ENCODE measurements around the gene CDK15.

Gene CDK15

GRCh38 chr2:201915446-201915845 lies 109.1 kb downstream of the CDK15 start:
- Histone ChIP-seq H3K27ac (ENCODE audit: low read length) (no peak overlapping the region), H3K36me3 (ENCODE audit: control insufficient read depth in 1 of 2, insufficient read depth in 2 of 2, low read length in 2 of 2) (no peaks in the 10 kb centered on the region), H3K27me3 (ENCODE audit: low read depth, low read length) (no peaks in the 10 kb centered on the region), H3K4me1 (ENCODE audit: control insufficient read depth in 1 of 2, insufficient read depth in 2 of 2, low read length in 2 of 2) (no peaks in the 10 kb centered on the region), H3K4me3 (ENCODE audit: low read depth in 1 of 2, low read length in 2 of 2) (no peak overlapping the region), H3K9me3 (ENCODE audit: control insufficient read depth in 1 of 2, low read length in 2 of 2) (no peaks in the 10 kb centered on the region)

- no peaks in the 10 kb centered on the region for H3K36me3 ChIP-seq (ENCODE audit: control insufficient read depth in 1 of 2, insufficient read depth in 2 of 2, low read length in 2 of 2)
- no peaks in the 10 kb centered on the region for H3K9me3 ChIP-seq (ENCODE audit: control insufficient read depth in 1 of 2, low read length in 2 of 2)
- H3K4me3 ChIP-seq (ENCODE audit: low read depth in 1 of 2, low read length in 2 of 2) = no peak overlapping the region
- no peaks in the 10 kb centered on the region for H3K27me3 ChIP-seq (ENCODE audit: low read depth, low read length)
- no peak overlapping the region for H3K27ac ChIP-seq (ENCODE audit: low read length)
- H3K4me1 ChIP-seq (ENCODE audit: control insufficient read depth in 1 of 2, insufficient read depth in 2 of 2, low read length in 2 of 2) = no peaks in the 10 kb centered on the region
Observed at GRCh38 chr2:201916565-201916964, 110.2 kb downstream of the CDK15 start.

GRCh38 chr2:201918616-201919307 lies 112.4 kb downstream of the CDK15 start:
- H3K36me3 ChIP-seq (ENCODE audit: control insufficient read depth in 1 of 2, insufficient read depth in 2 of 2, low read length in 2 of 2) = no peaks in the 10 kb centered on the region
- H3K27me3 ChIP-seq (ENCODE audit: low read depth, low read length) = no peaks in the 10 kb centered on the region
- no peak overlapping the region for H3K27ac ChIP-seq (ENCODE audit: low read length)
- no peaks in the 10 kb centered on the region for H3K4me1 ChIP-seq (ENCODE audit: control insufficient read depth in 1 of 2, insufficient read depth in 2 of 2, low read length in 2 of 2)
- H3K9me3 ChIP-seq (ENCODE audit: control insufficient read depth in 1 of 2, low read length in 2 of 2) = no peaks in the 10 kb centered on the region
- H3K4me3 ChIP-seq (ENCODE audit: low read depth in 1 of 2, low read length in 2 of 2) = no peak overlapping the region

- Histone ChIP-seq H3K36me3 (ENCODE audit: control insufficient read depth in 1 of 2, insufficient read depth in 2 of 2, low read length in 2 of 2) (no peaks in the 10 kb centered on the region), H3K4me3 (ENCODE audit: low read depth in 1 of 2, low read length in 2 of 2) (no peak overlapping the region), H3K9me3 (ENCODE audit: control insufficient read depth in 1 of 2, low read length in 2 of 2) (no peaks in the 10 kb centered on the region), H3K27ac (ENCODE audit: low read length) (no peak overlapping the region), H3K4me1 (ENCODE audit: control insufficient read depth in 1 of 2, insufficient read depth in 2 of 2, low read length in 2 of 2) (no peaks in the 10 kb centered on the region), H3K27me3 (ENCODE audit: low read depth, low read length) (no peaks in the 10 kb centered on the region)
Observed at GRCh38 chr2:201919308-201919634, 112.9 kb downstream of the CDK15 start.

GRCh38 chr2:201923436-201924328 lies 117.3 kb downstream of the CDK15 start:
- Histone ChIP-seq H3K4me3 (ENCODE audit: low read depth in 1 of 2, low read length in 2 of 2) (no peak overlapping the region), H3K27me3 (ENCODE audit: low read depth, low read length) (no peaks in the 10 kb centered on the region), H3K9me3 (ENCODE audit: control insufficient read depth in 1 of 2, low read length in 2 of 2) (no peaks in the 10 kb centered on the region), H3K36me3 (ENCODE audit: control insufficient read depth in 1 of 2, insufficient read depth in 2 of 2, low read length in 2 of 2) (no peaks in the 10 kb centered on the region), H3K4me1 (ENCODE audit: control insufficient read depth in 1 of 2, insufficient read depth in 2 of 2, low read length in 2 of 2) (no peaks in the 10 kb centered on the region), H3K27ac (ENCODE audit: low read length) (no peak overlapping the region)

- Histone ChIP-seq H3K4me1 (ENCODE audit: control insufficient read depth in 1 of 2, insufficient read depth in 2 of 2, low read length in 2 of 2) (no peaks in the 10 kb centered on the region), H3K27ac (ENCODE audit: low read length) (no peak overlapping the region), H3K4me3 (ENCODE audit: low read depth in 1 of 2, low read length in 2 of 2) (no peak overlapping the region)
Observed at GRCh38 chr2:201924453-201924852, 118.1 kb downstream of the CDK15 start.

GRCh38 chr2:201925056-201925455 lies 118.7 kb downstream of the CDK15 start:
- H3K4me3 ChIP-seq (ENCODE audit: low read depth in 1 of 2, low read length in 2 of 2) = no peak overlapping the region

More at GRCh38 chr2:201924453-201924852, 118.1 kb downstream of the CDK15 start:
- H3K9me3 ChIP-seq (ENCODE audit: control insufficient read depth in 1 of 2, low read length in 2 of 2) = no peaks in the 10 kb centered on the region
- H3K36me3 ChIP-seq (ENCODE audit: control insufficient read depth in 1 of 2, insufficient read depth in 2 of 2, low read length in 2 of 2) = no peaks in the 10 kb centered on the region
- H3K27me3 ChIP-seq (ENCODE audit: low read depth, low read length) = no peaks in the 10 kb centered on the region

GRCh38 chr2:201926067-201926466 lies 119.7 kb downstream of the CDK15 start:
- no peaks in the 10 kb centered on the region for H3K27me3 ChIP-seq (ENCODE audit: low read depth, low read length)
- H3K36me3 ChIP-seq (ENCODE audit: control insufficient read depth in 1 of 2, insufficient read depth in 2 of 2, low read length in 2 of 2) = no peaks in the 10 kb centered on the region
- no peak overlapping the region for H3K4me3 ChIP-seq (ENCODE audit: low read depth in 1 of 2, low read length in 2 of 2)
- H3K9me3 ChIP-seq (ENCODE audit: control insufficient read depth in 1 of 2, low read length in 2 of 2) = no peaks in the 10 kb centered on the region
- no peak overlapping the region for H3K27ac ChIP-seq (ENCODE audit: low read length)
- H3K4me1 ChIP-seq (ENCODE audit: control insufficient read depth in 1 of 2, insufficient read depth in 2 of 2, low read length in 2 of 2) = no peaks in the 10 kb centered on the region

More at GRCh38 chr2:201925056-201925455, 118.7 kb downstream of the CDK15 start:
- no peaks in the 10 kb centered on the region for H3K27me3 ChIP-seq (ENCODE audit: low read depth, low read length)
- H3K27ac ChIP-seq (ENCODE audit: low read length) = no peak overlapping the region
- H3K9me3 ChIP-seq (ENCODE audit: control insufficient read depth in 1 of 2, low read length in 2 of 2) = no peaks in the 10 kb centered on the region
- no peaks in the 10 kb centered on the region for H3K36me3 ChIP-seq (ENCODE audit: control insufficient read depth in 1 of 2, insufficient read depth in 2 of 2, low read length in 2 of 2)
- H3K4me1 ChIP-seq (ENCODE audit: control insufficient read depth in 1 of 2, insufficient read depth in 2 of 2, low read length in 2 of 2) = no peaks in the 10 kb centered on the region

- no peaks in the 10 kb centered on the region for H3K4me1 ChIP-seq (ENCODE audit: control insufficient read depth in 1 of 2, insufficient read depth in 2 of 2, low read length in 2 of 2)
- H3K9me3 ChIP-seq (ENCODE audit: control insufficient read depth in 1 of 2, low read length in 2 of 2) = no peaks in the 10 kb centered on the region
- H3K4me3 ChIP-seq (ENCODE audit: low read depth in 1 of 2, low read length in 2 of 2) = no peak overlapping the region
- no peaks in the 10 kb centered on the region for H3K27me3 ChIP-seq (ENCODE audit: low read depth, low read length)
- H3K36me3 ChIP-seq (ENCODE audit: control insufficient read depth in 1 of 2, insufficient read depth in 2 of 2, low read length in 2 of 2) = no peaks in the 10 kb centered on the region
- H3K27ac ChIP-seq (ENCODE audit: low read length) = no peak overlapping the region
Observed at GRCh38 chr2:201928363-201928762, 122.0 kb downstream of the CDK15 start.

- H3K36me3 ChIP-seq (ENCODE audit: control insufficient read depth in 1 of 2, insufficient read depth in 2 of 2, low read length in 2 of 2) = no peaks in the 10 kb centered on the region
- no peak overlapping the region for H3K4me3 ChIP-seq (ENCODE audit: low read depth in 1 of 2, low read length in 2 of 2)
- H3K4me1 ChIP-seq (ENCODE audit: control insufficient read depth in 1 of 2, insufficient read depth in 2 of 2, low read length in 2 of 2) = no peaks in the 10 kb centered on the region
- H3K27ac ChIP-seq (ENCODE audit: low read length) = no peak overlapping the region
- H3K27me3 ChIP-seq (ENCODE audit: low read depth, low read length) = no peaks in the 10 kb centered on the region
- H3K9me3 ChIP-seq (ENCODE audit: control insufficient read depth in 1 of 2, low read length in 2 of 2) = no peaks in the 10 kb centered on the region
Observed at GRCh38 chr2:201929281-201930026, 123.1 kb downstream of the CDK15 start.

GRCh38 chr2:201930043-201930442 lies 123.7 kb downstream of the CDK15 start:
- H3K27ac ChIP-seq (ENCODE audit: low read length) = no peak overlapping the region
- no peaks in the 10 kb centered on the region for H3K9me3 ChIP-seq (ENCODE audit: control insufficient read depth in 1 of 2, low read length in 2 of 2)
- H3K36me3 ChIP-seq (ENCODE audit: control insufficient read depth in 1 of 2, insufficient read depth in 2 of 2, low read length in 2 of 2) = no peaks in the 10 kb centered on the region
- no peak overlapping the region for H3K4me3 ChIP-seq (ENCODE audit: low read depth in 1 of 2, low read length in 2 of 2)
- H3K27me3 ChIP-seq (ENCODE audit: low read depth, low read length) = no peaks in the 10 kb centered on the region
- H3K4me1 ChIP-seq (ENCODE audit: control insufficient read depth in 1 of 2, insufficient read depth in 2 of 2, low read length in 2 of 2) = no peaks in the 10 kb centered on the region
